ENCODE data around the gene RACK1.
A peak's percentile ranks its signal among the peaks of the same experiment; 100 is the strongest.

Gene RACK1

DNA sequence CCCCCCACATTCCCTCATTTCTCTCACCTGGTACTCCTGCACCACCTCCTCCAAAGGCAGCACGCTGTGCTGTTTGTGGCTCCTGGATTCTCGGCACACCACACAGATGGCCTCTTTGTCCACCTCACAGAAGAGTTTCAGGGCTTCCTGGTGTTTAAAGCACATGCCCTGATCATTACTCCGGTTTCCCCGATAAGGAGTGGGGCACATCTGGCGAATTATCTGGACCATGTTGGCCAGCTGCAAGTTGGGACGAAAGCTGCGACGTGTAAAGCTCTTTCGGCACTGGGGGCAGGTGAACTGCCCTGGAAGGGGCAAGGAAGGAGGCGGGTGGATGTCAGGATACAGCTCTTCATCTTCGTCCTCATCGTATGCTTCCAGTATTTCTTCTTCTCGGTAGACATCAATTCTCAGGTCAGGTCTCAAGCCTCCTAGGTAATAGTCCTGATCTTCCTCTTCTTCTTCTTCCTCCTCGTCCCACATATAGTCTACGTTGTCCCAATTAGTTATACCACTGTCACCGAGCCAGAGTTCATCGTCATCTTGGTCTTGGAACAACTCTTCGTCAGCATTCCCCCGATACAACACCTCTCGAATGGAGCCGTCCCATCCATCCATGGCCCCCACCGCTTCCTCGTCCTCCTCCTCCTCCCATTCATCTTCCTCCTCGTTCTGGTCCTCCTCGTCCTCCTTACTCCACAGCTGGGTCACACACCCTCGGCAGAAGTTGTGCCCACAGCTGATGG, 16.4 kb upstream of the RACK1 start:
- Histone ChIP-seq H3K9ac (ENCODE audit: low read length) (peak overlapping the region; percentile 96), H3K4me2 (ENCODE audit: low read length) (peak overlapping the region; percentile 93), H3K36me3 (replicated peaks; ENCODE audit: low read depth, low read length) (peaks cover 31% of the 10 kb centered on the region), H3K4me3 (ENCODE audit: low read length) (peak overlapping the region; percentile 89), H3K79me2 (ENCODE audit: low read length) (peaks cover 78% of the 10 kb centered on the region), H4K20me1 (ENCODE audit: insufficient read depth, low read length) (peaks cover 15% of the 10 kb centered on the region; the same call in 1 of the 2 replicates), H3K4me1 (ENCODE audit: low read length) (peaks cover 21% of the 10 kb centered on the region), H3K9me3 (ENCODE audit: insufficient read depth, low read length) (no peaks in the 10 kb centered on the region), H3K27me3 (ENCODE audit: low read depth, low read length) (no peaks in the 10 kb centered on the region), H2AFZ (ENCODE audit: low read depth, low read length) (no peak overlapping the region; the same call in 1 of the 2 replicates), H3K27ac (ENCODE audit: low read length) (peak overlapping the region; percentile 77)
- TF ChIP-seq, protein P1, sequence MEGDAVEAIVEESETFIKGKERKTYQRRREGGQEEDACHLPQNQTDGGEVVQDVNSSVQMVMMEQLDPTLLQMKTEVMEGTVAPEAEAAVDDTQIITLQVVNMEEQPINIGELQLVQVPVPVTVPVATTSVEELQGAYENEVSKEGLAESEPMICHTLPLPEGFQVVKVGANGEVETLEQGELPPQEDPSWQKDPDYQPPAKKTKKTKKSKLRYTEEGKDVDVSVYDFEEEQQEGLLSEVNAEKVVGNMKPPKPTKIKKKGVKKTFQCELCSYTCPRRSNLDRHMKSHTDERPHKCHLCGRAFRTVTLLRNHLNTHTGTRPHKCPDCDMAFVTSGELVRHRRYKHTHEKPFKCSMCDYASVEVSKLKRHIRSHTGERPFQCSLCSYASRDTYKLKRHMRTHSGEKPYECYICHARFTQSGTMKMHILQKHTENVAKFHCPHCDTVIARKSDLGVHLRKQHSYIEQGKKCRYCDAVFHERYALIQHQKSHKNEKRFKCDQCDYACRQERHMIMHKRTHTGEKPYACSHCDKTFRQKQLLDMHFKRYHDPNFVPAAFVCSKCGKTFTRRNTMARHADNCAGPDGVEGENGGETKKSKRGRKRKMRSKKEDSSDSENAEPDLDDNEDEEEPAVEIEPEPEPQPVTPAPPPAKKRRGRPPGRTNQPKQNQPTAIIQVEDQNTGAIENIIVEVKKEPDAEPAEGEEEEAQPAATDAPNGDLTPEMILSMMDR (IDR thresholded peaks at IDR 0.05; ENCODE audit: low read depth, low read length) = no peak
- TF ChIP-seq EZH2phosphoT487 (IDR thresholded peaks at IDR 0.05; ENCODE audit: low read depth) = no peak

DNA sequence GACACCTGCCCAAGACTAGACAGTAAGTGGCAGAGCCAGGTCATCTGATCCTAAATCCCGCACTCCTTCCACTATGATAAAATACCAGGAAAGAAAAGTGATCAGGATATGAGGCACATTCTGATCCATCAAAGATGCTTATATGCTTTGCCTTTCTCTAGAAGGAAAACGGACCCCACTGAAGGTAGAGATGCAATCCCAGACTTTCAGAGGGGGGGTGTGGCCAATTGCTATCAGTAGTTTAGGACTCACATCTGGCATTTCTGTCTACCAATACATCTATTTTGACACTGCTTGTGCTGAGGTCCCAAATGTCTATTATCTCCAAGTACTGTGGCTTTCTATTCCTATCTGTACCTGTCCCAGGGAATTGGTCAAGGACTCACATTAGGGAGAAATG, 15.6 kb upstream of the RACK1 start:
- H2AFZ ChIP-seq (ENCODE audit: low read depth, low read length) = no peak overlapping the region
- H3K4me1 ChIP-seq (ENCODE audit: low read length) = peaks cover 21% of the 10 kb centered on the region
- peak overlapping the region; percentile 96; the same call in 1 of the 2 replicates for H3K9ac ChIP-seq (ENCODE audit: low read length)
- peaks cover 86% of the 10 kb centered on the region for H3K79me2 ChIP-seq (ENCODE audit: low read length)
- H3K9me3 ChIP-seq (ENCODE audit: insufficient read depth, low read length) = no peaks in the 10 kb centered on the region
- H3K4me2 ChIP-seq (ENCODE audit: low read length) = peak overlapping the region; percentile 93
- TF ChIP-seq EZH2phosphoT487 (IDR thresholded peaks at IDR 0.05; ENCODE audit: low read depth) = no peak
- TF ChIP-seq, protein P1 (IDR thresholded peaks at IDR 0.05; ENCODE audit: low read depth, low read length) = no peak
- peaks cover 37% of the 10 kb centered on the region for H3K36me3 ChIP-seq (replicated peaks; ENCODE audit: low read depth, low read length)
- H3K4me3 ChIP-seq (ENCODE audit: low read length) = peak overlapping the region; percentile 89
- peaks cover 15% of the 10 kb centered on the region; the same call in 1 of the 2 replicates for H4K20me1 ChIP-seq (ENCODE audit: insufficient read depth, low read length)
- H3K27me3 ChIP-seq (ENCODE audit: low read depth, low read length) = no peaks in the 10 kb centered on the region
- H3K27ac ChIP-seq (ENCODE audit: low read length) = no peak overlapping the region

DNA sequence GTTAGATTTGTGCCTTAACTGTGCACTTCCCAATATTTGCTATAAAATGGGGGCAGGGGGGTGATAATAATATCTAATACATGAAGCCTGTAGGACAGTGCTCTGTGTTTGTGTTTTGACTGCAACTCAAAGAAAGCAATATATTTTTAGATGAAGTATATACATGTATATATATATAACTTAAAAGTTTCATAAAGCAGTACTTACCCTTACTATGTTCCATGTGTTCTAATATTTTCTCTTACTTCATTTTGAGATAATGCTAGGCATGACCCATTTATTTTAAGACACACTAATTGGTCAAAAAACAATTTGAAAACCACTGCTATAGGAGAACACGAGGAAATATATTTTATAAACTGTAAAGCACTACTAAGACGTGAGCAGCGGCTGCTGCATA, 14.9 kb upstream of the RACK1 start:
- Histone ChIP-seq H3K9ac (ENCODE audit: low read length) (no peak overlapping the region), H4K20me1 (ENCODE audit: insufficient read depth, low read length) (peaks cover 15% of the 10 kb centered on the region; the same call in 1 of the 2 replicates), H2AFZ (ENCODE audit: low read depth, low read length) (no peak overlapping the region), H3K27ac (ENCODE audit: low read length) (no peak overlapping the region), H3K4me1 (ENCODE audit: low read length) (peaks cover 21% of the 10 kb centered on the region), H3K4me2 (ENCODE audit: low read length) (peak overlapping the region; percentile 93), H3K4me3 (ENCODE audit: low read length) (peak overlapping the region; percentile 89), H3K9me3 (ENCODE audit: insufficient read depth, low read length) (no peaks in the 10 kb centered on the region), H3K27me3 (ENCODE audit: low read depth, low read length) (no peaks in the 10 kb centered on the region), H3K79me2 (ENCODE audit: low read length) (peaks cover 93% of the 10 kb centered on the region), H3K36me3 (replicated peaks; ENCODE audit: low read depth, low read length) (peaks cover 35% of the 10 kb centered on the region)
- TF ChIP-seq, protein P1 (IDR thresholded peaks at IDR 0.05; ENCODE audit: low read depth, low read length) = no peak
- TF ChIP-seq EZH2phosphoT487 (IDR thresholded peaks at IDR 0.05; ENCODE audit: low read depth) = no peak

DNA sequence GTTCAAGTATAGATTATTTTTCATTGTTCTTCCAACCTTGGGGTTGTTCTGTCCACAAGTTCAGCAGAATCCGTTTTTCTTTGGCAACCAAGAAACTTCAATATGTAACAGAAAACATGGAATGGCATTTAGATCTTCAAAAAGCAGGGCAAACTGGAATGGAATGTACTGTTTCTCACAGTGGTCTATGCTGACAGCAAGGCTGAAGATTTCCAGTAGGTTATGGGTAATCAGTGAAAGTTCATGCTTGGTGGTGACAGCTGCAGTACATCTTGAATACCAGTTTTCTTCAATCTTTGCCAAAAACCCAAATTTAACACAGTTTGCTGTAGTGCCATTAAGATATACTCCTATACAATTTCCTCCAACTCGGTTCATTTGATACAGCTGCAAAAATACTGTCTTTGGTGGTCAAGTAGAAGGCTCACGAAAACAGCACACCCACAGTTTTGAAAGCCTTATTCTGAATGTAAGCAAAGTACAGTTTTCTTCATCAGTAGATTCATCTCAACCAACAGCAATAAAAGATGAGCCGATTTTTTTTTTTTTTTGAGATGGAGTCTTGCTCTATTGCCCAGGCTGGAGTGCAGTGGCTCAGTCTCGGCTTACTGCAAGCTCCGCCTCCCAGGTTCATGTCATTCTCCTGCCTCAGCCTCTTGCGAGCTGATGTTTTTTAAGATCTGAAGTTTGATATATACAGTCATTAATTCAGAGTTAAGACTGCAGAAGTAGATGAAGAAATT, 12.3 kb upstream of the RACK1 start:
- Histone ChIP-seq H3K36me3 (replicated peaks; ENCODE audit: low read depth, low read length) (peaks cover 38% of the 10 kb centered on the region), H4K20me1 (ENCODE audit: insufficient read depth, low read length) (peaks cover 15% of the 10 kb centered on the region; the same call in 1 of the 2 replicates), H3K79me2 (ENCODE audit: low read length) (peaks cover 98% of the 10 kb centered on the region), H2AFZ (ENCODE audit: low read depth, low read length) (no peak overlapping the region), H3K4me1 (ENCODE audit: low read length) (peaks cover 17% of the 10 kb centered on the region), H3K4me2 (ENCODE audit: low read length) (no peak overlapping the region), H3K4me3 (ENCODE audit: low read length) (no peak overlapping the region), H3K9ac (ENCODE audit: low read length) (no peak overlapping the region), H3K9me3 (ENCODE audit: insufficient read depth, low read length) (no peaks in the 10 kb centered on the region), H3K27me3 (ENCODE audit: low read depth, low read length) (no peaks in the 10 kb centered on the region), H3K27ac (ENCODE audit: low read length) (no peak overlapping the region)
- TF ChIP-seq, protein P1 (IDR thresholded peaks at IDR 0.05; ENCODE audit: low read depth, low read length) = no peak
- no peak for TF ChIP-seq EZH2phosphoT487 (IDR thresholded peaks at IDR 0.05; ENCODE audit: low read depth)

Data from OCI-LY3 (cell line).